ENCODE measurements around the gene MAP3K8. TPM values are rescaled to one million over a fixed set of nuclear protein-coding genes. Genes with fewer than 3 reads are reported as not detected.

MAP3K8 gene
- total and polyA plus RNA-seq, 9 of the 15 experiments (the other 6 are each of a cell fraction or from before 2014, with no cell fraction given), result 6.9 to 23.6 (median 13.6) TPM

DNA sequence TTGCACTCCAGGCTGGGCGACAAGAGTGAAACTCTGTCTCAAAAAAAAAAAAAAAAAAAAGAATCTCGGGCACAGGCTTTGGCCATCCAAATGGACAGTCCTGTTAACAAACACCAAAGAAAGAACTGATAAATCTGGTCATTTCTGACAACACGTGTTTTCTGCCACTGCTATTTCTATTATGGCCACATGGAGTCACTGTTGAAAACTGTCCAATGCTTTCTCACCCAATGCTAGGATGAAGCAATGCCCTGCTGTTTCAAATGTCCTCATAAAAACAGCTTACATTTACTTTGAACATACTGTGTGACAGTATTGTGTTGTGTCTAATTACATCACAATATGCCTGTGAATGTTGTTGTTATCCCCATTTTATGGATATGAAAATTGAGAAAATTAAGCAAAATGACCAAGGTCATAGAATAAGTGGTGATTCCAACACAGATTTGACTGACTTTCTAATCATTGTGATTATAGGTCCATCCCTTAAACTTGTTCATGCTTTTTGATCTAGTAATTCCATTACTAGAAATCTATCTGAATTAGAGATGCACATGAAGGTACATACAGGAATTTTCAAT lies 19.9 kb upstream of the MAP3K8 start (continued):
- TF ChIP-seq ZNF592 (IDR thresholded peaks at IDR 0.05) (no peak), POU5F1 (IDR thresholded peaks at IDR 0.05; ENCODE audit: borderline replicate concordance, low read depth, low read length, partially characterized antibody) (no peak), ZNF24 (IDR thresholded peaks at IDR 0.05) (peak; percentile 41), SRSF9 (IDR thresholded peaks at IDR 0.05; ENCODE audit: borderline replicate concordance, low read depth, low read length) (no peak), MXD1 (CRISPR knock-in tag; IDR thresholded peaks at IDR 0.05; ENCODE audit: borderline replicate concordance, poor library complexity, severe bottlenecking) (no peak), ZNF263 (CRISPR knock-in tag; IDR thresholded peaks at IDR 0.05; ENCODE audit: borderline replicate concordance) (no peak), ZNF551 (CRISPR knock-in tag; IDR thresholded peaks at IDR 0.05) (0 out of 2 replicates have a peak, but pooled peaks have one; percentile 39), SMAD3 (CRISPR knock-in tag; conservative IDR thresholded peaks at IDR 0.05) (no peak), ZBED1 (IDR thresholded peaks at IDR 0.05) (no peak), ZBTB40 (IDR thresholded peaks at IDR 0.05) (no peak), ZBTB40 (CRISPR knock-in tag; IDR thresholded peaks at IDR 0.05) (no peak), ZNF212 (CRISPR knock-in tag; IDR thresholded peaks at IDR 0.05) (no peak), TAF7 (tag; IDR thresholded peaks at IDR 0.05) (no peak), HNRNPUL1 (IDR thresholded peaks at IDR 0.05; ENCODE audit: low read length) (no peak), ZNF133 (CRISPR knock-in tag; IDR thresholded peaks at IDR 0.05) (no peak), SOX6 (IDR thresholded peaks at IDR 0.05) (no peak)
